Suppressor macrophage treated with lipopolysaccharide for 4 hours (primary cell): ENCODE data around the gene AQP3.
"Not testable (repeated sequence)": the region's sequence is repeated elsewhere in the genome, so short reads cannot be mapped to it uniquely, and the experiment has no call there.

Source experiments
- DNase-seq: peaks from one replicate; pipeline ENCODE4 v3.0.0-alpha.2; 2020

AQP3 gene

DNA sequence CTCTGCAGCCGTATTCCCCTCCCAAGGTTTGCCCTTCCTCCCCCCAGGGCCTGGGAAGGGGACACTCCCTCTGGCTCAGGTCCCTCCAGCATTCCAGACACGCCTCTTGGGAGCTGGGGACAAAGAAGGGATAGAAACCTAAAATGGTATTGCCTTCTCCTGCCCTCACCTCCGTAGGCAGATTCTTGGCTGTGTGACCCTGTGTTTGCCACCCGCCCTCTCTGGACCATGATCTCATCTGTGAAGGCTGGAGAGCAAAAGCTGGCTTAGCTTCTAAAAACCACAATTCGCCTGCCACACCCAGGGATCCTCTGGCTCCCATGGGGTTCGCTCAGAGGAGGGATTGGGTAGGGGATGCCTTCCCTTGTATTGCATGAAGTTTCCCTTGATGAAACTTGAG, 7.7 kb downstream of the AQP3 start:
- no peak for DNase-seq

- DNase-seq = no peak
Observed at GRCh38 chr9:33438926-33439680, 8.3 kb downstream of the AQP3 start.

GRCh38 chr9:33437898-33438297, 9.5 kb downstream of the AQP3 start:
- no peak for DNase-seq

GRCh38 chr9:33437205-33437604, 10.2 kb downstream of the AQP3 start:
- DNase-seq = no peak

DNA sequence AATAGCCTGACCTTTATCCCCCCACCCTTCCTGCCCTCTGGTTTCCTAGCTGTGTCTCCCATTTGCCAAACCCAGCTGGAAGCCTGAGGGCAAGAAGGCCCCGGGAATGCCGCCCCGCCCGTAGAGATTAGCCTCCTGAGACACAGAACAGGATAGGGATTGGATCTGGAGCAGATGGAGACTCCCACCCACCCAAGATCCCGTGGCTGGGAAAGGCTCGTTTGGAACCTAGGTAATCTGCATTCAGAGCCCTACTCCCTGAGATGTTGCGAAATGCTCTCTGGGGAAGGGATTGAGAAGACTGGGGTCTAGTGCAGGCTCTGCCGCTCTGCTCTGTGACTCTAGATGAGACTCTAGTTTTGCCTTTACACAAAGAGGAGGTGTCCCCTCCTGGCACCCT, 10.9 kb downstream of the AQP3 start:
- DNase-seq = no peak

DNA sequence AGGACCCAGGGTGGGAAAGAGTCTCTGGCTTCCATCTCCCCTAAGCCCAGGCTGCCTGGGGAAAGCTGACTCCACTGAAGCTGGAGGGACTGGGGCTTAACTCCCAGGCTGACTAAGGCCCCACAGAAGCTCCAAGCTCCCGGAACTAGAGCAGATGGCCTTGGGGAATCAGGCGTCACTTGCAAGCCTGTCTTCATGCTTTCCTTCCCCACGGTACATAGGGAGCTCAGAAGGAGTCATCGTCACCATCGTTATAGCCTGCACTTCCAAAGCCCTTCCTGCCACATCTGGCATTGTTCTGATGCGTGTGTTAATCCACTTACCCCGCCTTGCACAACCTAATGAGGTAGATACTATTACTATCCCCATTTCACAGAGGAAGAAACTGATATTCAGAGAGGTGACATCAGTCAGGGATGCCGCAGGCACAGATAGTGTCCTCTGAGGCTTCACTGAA, 11.5 kb downstream of the AQP3 start:
- no peak for DNase-seq

DNA sequence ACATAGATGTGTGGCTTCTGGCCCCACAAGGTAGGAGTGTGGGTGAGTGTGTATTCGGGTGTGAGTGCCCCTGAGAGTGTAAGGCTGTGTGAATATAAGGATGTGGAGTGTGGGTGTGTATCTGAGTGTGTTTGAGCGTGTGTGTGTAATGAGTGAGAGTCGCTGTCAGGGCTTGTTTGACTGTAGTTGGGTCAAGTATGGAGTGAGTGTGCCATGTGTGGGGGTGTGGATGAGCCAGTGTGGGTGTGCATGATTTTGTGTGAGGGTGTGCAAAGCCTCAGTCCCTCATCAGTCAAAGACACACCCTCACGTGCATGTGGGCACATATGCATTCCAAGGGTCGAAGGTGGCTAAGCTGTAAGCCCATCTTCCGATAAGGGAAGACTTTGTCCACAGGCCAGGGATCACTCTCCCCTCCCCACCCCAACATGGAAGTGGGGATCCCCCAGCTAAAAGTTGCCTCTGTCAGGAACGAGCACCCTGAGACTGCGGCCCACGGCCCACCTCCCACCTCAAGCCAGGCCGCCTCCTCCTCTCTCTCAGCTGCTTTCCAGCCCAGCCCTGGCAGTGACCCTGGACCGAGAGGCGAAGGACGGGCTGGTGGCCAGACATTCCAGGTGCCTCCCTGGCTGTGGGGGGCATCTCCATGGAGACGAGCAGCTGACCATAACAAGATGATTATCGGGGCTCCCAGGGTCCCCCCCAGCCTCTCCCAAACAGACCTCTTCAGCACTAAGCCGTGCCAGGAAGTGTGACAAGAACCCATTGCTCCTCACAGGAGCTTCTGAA, 12.9 kb downstream of the AQP3 start:
- no peak for DNase-seq

- DNase-seq = no peak
Observed at GRCh38 chr9:33433871-33434270, 13.5 kb downstream of the AQP3 start.

DNA sequence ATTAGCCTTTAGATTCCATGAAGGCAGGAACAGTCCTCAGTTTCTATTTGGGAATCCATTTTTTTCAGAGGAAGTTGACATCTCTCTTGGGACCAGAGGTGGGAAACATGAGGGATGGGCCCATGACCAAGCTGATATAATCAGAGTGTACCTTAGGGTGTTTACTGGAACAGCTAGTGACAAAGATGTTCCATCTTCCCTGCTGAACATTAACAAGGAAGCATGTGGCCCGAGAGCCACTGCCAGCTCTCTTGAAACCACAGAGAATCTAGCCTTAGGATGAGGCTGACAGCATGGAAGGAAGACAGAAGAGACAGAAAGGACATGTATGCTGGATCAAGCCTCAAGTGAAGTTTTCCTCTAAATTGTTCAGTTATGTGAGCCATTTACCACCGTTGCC, 16.0 kb downstream of the AQP3 start:
- no peak for DNase-seq

DNA sequence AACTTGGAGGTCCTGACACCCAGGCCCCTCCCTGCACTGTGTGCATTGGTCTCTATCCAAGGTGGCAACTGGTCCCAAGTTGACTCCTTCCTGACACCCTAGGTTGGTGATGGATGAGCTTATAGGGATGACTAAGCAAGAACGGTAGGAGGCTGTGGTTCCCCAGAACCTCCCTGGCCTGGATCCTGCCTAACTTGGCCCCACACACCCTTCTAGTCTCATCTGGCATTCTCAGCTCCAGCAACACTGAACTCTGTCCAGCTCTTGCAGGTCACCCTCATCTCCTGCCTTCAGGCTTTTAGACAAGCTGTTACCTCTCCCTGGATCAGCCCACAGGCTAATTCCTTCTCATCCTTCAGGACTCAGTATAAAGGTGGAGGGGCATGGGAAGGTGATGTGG, 16.5 kb downstream of the AQP3 start:
- DNase-seq = no peak

DNA sequence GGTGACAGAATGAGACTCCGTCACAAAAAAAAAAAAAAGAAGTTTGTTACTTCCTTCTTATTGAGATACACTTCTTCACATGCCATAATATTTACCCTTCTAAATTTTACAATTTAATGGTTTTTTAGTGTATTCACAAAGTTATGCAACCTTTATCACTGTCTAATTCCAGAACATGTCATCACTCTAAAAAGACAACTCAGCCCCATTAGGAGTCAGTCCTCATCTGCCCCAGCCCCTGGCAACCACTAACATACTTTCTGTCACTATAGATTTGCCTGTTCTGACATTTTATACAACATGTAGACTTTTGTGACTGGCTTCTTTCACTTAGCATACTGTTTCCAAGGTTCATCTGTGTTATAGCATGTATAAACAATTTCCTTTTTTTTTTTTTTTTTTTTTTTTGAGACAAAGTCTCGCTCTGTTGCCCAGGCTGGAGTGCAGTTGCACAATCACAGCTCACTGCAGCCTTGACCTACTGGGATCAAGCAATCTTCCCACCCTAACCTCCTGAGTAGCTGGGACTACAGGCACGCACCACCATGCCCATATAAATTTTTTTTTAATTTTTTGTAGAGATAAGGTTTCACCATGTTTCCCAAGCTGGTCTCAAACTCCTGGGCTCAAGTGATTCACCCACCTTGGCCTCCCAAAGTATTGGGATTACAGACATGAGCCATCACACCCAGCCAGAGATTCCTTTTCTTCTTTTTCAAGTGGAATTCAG, 18.0 kb downstream of the AQP3 start:
- DNase-seq = no peak

DNA sequence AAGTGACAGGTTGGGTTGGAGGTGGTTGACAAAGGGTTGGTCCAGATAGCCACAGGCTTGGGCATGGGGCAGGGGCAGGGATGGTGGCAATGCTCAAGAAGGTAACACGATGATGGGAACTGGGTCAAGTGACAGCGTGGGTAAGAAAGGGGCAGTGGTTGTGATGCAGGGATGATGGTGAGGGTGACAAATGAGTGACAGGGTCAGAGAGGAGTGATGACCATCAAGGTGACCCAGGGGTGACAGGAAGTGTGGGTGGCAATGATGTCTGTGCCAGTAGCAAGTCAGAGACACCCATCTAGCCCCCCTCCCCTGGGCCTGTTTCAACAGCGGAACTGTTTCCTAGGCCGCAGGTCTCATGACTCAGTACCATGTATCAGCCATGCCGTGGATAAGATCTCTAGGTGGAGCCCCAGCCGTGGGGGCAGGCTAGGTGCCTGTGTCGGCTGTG, 20.5 kb downstream of the AQP3 start:
- no peak for DNase-seq

- DNase-seq = no peak
Observed at GRCh38 chr9:33425128-33425533, 22.3 kb downstream of the AQP3 start.

DNA sequence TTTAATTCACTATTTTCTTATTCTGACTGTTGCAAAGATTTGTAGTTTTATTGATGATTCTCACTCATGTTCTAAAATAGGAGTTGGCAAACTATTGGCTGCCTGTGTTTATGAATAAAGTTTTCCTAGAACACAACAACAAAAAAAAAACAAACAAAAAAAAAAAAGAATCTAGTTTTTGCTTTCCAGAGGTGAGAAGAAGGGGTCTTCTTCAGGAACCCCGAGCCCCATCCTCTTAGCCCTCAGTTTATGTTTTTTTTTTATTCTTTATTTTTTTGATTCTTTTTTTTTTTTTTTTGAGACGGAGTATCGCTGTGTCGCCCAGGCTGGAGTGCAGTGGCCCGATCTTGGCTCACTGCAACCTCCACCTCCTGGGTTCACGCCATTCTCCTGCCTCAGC, 22.9 kb downstream of the AQP3 start:
- DNase-seq = not testable (repeated sequence)

DNA sequence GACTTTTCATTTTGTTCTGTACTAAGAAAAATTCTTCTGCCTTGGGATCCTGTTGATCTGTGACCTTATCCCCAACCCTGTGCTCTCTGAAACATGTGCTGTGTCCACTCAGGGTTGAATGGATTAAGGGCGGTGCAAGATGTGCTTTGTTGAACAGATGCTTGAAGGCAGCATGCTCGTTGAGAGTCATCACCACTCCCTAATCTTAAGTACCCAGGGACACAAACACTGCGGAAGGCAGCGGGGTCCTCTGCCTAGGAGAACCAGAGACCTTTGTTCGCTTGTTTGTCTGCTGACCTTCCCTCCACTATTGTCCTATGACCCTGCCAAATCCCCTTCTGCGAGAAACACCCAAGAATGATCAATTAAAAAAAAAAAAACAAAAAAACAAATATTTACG, 23.4 kb downstream of the AQP3 start:
- DNase-seq = not testable (repeated sequence)

- no peak for DNase-seq
Observed at GRCh38 chr9:33419708-33420303, 27.6 kb downstream of the AQP3 start.

- no peak for DNase-seq
Observed at GRCh38 chr9:33418090-33418489, 29.3 kb downstream of the AQP3 start.

- no peak for DNase-seq
Observed at GRCh38 chr9:33416996-33417395, 30.4 kb downstream of the AQP3 start.

GRCh38 chr9:33415501-33416038, 31.8 kb downstream of the AQP3 start:
- DNase-seq = peak; percentile 69

- no peak for DNase-seq
Observed at GRCh38 chr9:33414889-33415500, 32.4 kb downstream of the AQP3 start.

DNA sequence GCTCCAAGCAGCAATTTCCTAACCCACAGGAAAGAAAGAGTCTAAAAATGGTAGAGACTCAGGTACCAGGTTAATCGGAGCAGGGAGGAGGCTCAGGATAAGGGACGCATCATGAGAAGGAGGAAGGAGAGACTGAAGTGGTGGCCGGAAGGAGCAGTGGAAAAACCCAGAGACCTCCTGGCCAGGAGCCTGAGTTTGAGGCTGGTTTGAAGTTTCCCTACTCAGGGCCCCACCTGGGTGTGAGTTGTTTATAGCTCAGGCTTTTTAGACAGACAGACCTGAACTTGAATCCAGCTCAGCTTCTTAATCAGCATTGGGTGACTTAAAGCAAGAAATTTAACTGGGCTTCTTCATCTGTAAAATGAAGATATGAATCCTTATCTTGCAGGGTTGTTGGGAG, 33.1 kb downstream of the AQP3 start:
- DNase-seq = no peak

DNA sequence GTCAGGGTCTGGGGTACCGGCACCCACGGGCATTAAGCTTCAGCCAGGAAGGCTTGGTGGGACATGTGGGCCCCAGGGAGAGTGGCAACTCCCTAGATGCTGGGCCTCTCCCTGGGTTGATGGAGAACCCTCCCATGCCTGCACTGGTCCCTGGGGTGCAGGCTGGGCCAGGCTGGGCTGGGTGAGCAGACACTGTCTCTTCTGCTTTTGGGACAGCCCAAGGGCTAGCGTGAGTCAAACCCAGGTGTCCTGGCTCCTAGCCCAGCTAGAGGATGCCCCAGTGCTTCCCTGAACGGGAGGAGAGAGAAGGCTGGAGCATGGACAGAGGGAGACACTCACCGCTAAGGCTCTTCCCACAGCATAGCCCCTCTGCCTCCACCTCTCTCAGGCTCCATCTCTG, 39.3 kb downstream of the AQP3 start:
- DNase-seq = no peak
